Measurements from ENCODE around the gene TXNDC2.

The TXNDC2 gene

DNA sequence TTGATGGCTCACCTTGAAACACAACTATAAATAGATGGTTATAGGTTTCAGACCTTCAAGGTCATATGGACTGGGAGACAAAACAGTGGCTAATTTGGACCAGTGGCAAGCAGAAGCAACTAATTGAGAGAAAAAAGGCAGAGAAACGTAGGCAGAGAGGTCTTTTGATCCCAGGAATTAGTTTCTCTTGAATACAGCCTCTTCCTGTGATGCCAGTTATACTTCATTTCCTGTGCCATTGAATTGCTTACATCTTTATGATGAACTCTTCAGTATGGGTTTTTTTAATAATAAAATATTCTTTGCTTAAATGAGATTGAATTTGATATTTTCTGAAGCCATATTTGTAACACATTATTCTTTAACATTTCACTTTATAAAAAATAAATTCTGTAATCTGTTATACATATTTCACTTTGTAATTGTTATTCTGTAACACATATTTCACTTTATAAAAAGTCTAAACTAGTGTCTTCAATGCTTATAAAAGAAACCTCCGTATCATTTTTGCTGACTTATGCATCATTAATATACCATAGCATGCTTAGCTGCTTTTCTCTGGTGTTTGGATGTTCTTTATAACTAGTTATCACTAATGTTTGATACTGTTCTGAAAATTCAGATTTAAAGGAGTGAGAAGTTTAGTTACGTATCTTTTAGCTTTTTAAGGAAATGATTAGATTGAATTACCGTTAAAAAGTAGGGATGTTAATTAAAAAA lies 37.0 kb downstream of the TXNDC2 start:
- H3K4me3 ChIP-seq (ENCODE audit: low read depth, low read length), result no peak overlapping the region
- TF ChIP-seq, protein P1, sequence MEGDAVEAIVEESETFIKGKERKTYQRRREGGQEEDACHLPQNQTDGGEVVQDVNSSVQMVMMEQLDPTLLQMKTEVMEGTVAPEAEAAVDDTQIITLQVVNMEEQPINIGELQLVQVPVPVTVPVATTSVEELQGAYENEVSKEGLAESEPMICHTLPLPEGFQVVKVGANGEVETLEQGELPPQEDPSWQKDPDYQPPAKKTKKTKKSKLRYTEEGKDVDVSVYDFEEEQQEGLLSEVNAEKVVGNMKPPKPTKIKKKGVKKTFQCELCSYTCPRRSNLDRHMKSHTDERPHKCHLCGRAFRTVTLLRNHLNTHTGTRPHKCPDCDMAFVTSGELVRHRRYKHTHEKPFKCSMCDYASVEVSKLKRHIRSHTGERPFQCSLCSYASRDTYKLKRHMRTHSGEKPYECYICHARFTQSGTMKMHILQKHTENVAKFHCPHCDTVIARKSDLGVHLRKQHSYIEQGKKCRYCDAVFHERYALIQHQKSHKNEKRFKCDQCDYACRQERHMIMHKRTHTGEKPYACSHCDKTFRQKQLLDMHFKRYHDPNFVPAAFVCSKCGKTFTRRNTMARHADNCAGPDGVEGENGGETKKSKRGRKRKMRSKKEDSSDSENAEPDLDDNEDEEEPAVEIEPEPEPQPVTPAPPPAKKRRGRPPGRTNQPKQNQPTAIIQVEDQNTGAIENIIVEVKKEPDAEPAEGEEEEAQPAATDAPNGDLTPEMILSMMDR (IDR thresholded peaks at IDR 0.05; ENCODE audit: low read depth, low read length), result no peak

DNA sequence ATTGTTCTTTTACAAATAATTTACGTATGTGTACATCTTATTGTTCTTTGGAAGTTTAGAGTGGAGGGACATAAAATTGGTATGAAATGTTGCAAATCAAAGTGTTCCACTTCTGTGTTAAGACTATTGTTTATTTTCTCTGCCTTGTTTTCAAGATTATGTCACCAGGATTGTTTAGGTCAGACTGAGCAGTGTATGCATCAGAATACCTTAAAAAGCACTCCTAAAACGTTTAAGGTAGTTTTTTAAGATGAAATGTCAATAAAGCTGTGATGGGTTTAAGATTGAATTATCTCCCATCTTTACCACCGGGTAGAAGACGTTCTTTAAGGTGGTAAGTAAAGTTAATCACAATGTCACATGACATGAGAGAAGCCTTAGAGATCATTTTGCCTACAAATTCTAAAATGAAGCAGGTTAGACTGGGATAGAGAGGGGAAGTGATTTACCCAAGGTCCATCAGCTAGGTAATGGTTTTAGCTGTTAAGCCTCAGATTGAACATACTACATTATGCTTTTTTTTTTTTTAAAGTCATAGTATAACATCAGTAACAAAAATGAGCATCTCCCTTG lies 38.7 kb downstream of the TXNDC2 start:
- TF ChIP-seq, protein P1 (IDR thresholded peaks at IDR 0.05; ENCODE audit: low read depth, low read length), result no peak
- H3K4me3 ChIP-seq (ENCODE audit: low read depth, low read length), result no peak overlapping the region

DNA sequence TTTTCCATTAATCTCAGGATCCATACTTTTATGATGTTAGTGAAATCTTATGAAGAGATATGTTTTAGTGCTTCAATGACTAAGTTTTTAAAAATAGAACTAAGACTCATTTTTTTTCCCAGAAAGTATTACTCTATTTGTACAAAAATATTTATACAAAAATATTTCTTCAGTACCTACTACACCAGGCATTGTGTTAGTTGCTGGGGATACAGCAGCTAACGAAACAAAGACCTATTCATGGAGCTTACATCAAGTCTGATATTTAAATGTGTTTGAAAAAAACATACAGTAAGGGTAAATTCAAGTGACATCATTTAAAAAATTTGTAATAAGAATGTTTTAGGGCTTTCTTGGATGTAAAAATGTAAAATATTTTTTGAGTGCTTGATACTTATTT lies 39.6 kb downstream of the TXNDC2 start:
- H3K4me3 ChIP-seq (ENCODE audit: low read depth, low read length), result no peak overlapping the region
- TF ChIP-seq, protein P1 (IDR thresholded peaks at IDR 0.05; ENCODE audit: low read depth, low read length), result no peak

DNA sequence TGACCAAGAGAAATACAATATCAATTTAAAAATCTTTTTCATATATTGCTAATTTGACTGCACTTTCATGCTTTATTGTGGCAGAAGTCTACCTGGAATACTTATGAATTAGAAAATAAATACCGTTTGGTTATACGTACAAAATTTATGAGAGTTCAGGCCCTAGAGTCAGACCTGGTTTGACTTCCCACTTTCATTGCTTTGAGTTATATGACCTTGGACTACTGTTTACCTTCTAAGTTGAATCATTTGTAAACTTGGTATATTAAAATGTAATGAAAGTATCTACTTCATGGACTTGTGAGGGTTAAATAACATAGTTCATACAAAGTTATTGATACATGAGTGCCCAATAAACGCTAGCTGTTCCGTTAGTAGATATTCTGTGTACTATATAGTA lies 40.0 kb downstream of the TXNDC2 start:
- no peak overlapping the region for H3K4me3 ChIP-seq (ENCODE audit: low read depth, low read length)
- TF ChIP-seq, protein P1 (IDR thresholded peaks at IDR 0.05; ENCODE audit: low read depth, low read length), result no peak

DNA sequence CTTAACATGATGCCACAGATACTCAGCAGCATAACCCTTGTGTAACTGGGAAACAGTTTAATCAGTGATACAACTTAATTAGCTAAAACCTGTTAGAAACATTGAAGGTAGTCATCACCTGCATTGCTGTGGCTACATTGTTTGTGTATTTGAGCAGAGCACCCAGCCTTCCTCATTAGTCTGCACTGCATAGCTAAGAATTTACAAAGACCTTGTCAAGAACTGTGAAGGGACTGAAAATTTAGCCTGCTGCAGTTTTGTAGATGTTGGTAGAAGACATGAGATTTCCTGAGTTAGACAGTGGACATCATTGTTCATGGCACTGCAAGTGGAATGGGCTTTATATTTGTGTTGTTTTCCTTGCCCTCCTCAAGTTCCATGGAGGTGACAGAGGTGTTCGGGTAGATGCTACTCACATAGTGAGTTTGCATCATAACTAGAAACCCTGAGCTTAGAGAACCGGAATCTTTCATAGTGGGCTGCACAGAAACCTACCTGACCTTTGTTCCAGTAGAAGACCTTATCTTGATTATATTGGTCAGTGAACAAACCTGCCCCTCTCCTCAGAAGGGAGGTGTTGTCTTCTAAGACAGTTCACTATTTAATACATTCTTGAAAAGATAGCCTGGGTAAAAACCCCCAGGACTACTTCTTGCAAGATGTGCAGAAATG lies 40.6 kb downstream of the TXNDC2 start:
- TF ChIP-seq, protein P1 (IDR thresholded peaks at IDR 0.05; ENCODE audit: low read depth, low read length), result no peak
- no peak overlapping the region for H3K4me3 ChIP-seq (ENCODE audit: low read depth, low read length)

DNA sequence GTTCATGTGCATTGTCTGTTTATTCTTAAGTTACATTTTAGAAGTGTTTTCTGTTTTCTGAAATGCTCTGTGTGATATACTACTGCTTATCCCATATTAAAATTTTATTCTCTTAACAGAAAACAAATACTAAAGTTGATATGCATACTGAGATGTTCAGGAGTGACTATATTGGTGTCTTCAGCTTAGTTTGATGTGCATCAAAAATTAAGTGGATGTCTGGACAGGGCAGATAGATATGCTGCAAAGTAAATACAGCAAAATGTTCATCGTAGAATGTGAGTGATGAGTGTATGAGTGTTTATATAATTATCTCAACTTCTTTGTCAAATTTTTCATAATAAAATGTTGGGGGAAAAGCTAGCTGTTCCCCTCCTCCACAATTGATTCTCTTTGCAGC lies 41.2 kb downstream of the TXNDC2 start:
- TF ChIP-seq, protein P1 (IDR thresholded peaks at IDR 0.05; ENCODE audit: low read depth, low read length), result no peak
- no peak overlapping the region for H3K4me3 ChIP-seq (ENCODE audit: low read depth, low read length)
